ENCODE data around the gene FAM118B.

DNA sequence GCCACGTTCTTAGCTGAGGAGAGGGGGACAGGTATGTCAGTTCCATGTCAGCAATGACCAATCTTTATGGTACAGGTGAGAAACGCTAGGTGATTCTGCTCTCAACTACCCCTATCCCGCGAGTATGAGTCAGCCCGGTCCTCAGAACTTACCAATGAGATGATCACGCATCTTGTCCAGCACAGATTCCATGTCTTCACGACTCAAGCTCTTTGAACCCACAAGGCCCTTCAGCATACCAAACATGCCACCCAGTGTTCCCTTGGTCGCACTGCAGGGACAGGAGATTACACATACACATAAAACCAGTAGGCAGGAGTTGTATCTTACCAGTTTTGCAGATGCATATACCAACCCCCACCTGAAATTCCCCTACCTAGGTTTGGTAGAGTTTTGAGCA, 54.2 kb downstream of the FAM118B start:
- no peak for TF ChIP-seq USF2 (IDR thresholded peaks at IDR 0.05; ENCODE audit: low read depth, low read length)
- TF ChIP-seq, protein P1, sequence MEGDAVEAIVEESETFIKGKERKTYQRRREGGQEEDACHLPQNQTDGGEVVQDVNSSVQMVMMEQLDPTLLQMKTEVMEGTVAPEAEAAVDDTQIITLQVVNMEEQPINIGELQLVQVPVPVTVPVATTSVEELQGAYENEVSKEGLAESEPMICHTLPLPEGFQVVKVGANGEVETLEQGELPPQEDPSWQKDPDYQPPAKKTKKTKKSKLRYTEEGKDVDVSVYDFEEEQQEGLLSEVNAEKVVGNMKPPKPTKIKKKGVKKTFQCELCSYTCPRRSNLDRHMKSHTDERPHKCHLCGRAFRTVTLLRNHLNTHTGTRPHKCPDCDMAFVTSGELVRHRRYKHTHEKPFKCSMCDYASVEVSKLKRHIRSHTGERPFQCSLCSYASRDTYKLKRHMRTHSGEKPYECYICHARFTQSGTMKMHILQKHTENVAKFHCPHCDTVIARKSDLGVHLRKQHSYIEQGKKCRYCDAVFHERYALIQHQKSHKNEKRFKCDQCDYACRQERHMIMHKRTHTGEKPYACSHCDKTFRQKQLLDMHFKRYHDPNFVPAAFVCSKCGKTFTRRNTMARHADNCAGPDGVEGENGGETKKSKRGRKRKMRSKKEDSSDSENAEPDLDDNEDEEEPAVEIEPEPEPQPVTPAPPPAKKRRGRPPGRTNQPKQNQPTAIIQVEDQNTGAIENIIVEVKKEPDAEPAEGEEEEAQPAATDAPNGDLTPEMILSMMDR (conservative IDR thresholded peaks at IDR 0.05; ENCODE audit: low read depth, low read length), result no peak
